ENCODE results near the gene CSTPP1. TPM values are rescaled to one million over a fixed set of nuclear protein-coding genes. Genes with fewer than 3 reads are reported as not detected.

Gene CSTPP1
- total and polyA plus RNA-seq, 2 of the 8 experiments (the other 6 are each of a cell fraction or from before 2014, with no cell fraction given), result 24.2 to 28.7 TPM

GRCh38 chr11:47010179-47010578 is 73.6 kb downstream of the CSTPP1 start (continued):
- TF ChIP-seq KDM5A (IDR thresholded peaks at IDR 0.05; ENCODE audit: low read length), result no peak
- TF ChIP-seq, protein P1, sequence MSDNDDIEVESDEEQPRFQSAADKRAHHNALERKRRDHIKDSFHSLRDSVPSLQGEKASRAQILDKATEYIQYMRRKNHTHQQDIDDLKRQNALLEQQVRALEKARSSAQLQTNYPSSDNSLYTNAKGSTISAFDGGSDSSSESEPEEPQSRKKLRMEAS (IDR thresholded peaks at IDR 0.05), result no peak
